Gastroesophageal sphincter (tissue), 3 donors: ENCODE data around the gene KRTAP2-2.

Experiments
- CTCF ChIP-seq, 4 experiments: fragments of 200-600 bp in 2 of 4; fragments of 450-650 bp in 2 of 4; sonication (generic) in 1 of 4; IDR thresholded peaks; one replicate each; pipeline ENCODE4 v1.5.1; 2017 to 2019; ENCODE audit warnings: antibody characterized with exemption in 4 of 4, mild to moderate bottlenecking in 2 of 4, moderate library complexity in 2 of 4
- POLR2AphosphoS5 ChIP-seq: sonication (generic); formaldehyde crosslinking; IDR thresholded peaks from one replicate; pipeline ENCODE4 v1.6.1; 2017; ENCODE audit warnings: antibody characterized with exemption

GRCh38 chr17:41069031-41069430 lies 14.0 kb upstream of the KRTAP2-2 start:
- TF ChIP-seq POLR2AphosphoS5, result no peak
- no peak for TF ChIP-seq CTCF (IDR thresholded peaks at IDR 0.05)
